SK-N-SH treated with all-trans-retinoic acid at 6 μM for 48 hours (cell line): Measurements from ENCODE around the gene MMEL1.

Experiments
- ATAC-seq: fragments of 200-7000 bp; cut with Tn5 transposase; 3 replicates; pipeline ENCODE4 v1.9.1; 2020; ENCODE audit warnings: mild to moderate bottlenecking, moderate library complexity
- ARNTL ChIP-seq: fragments of 450-650 bp; formaldehyde crosslinking; IDR thresholded peaks from 2 replicates; pipeline ENCODE4 v1.5.0; 2020; ENCODE audit warnings: low read depth, mild to moderate bottlenecking, moderate library complexity, borderline replicate concordance
- BACH2 ChIP-seq: fragments of 250-450 bp; sonication (Bioruptor Pico); IDR thresholded peaks from 2 replicates; pipeline ENCODE4 v1.9.0; 2021; ENCODE audit warnings: mild to moderate bottlenecking, borderline replicate concordance
- CSDC2 ChIP-seq: fragments of 250-450 bp; sonication (Bioruptor Pico); IDR thresholded peaks from 2 replicates; pipeline ENCODE4 v1.5.0; 2020; ENCODE audit warnings: mild to moderate bottlenecking, moderate library complexity
- ESRRG ChIP-seq: fragments of 250-450 bp; sonication (Bioruptor Pico); IDR thresholded peaks from 2 replicates; pipeline ENCODE4 v1.6.1; 2021; ENCODE audit warnings: mild to moderate bottlenecking
- GLIS3 ChIP-seq: fragments of 250-450 bp; sonication (Bioruptor Pico); IDR thresholded peaks from 2 replicates; pipeline ENCODE4 v1.5.0; 2020; ENCODE audit warnings: mild to moderate bottlenecking, moderate library complexity
- ISL1 ChIP-seq: fragments of 250-450 bp; sonication (Bioruptor Pico); IDR thresholded peaks from 2 replicates; pipeline ENCODE4 v2.1.2; 2022; ENCODE audit warnings: mild to moderate bottlenecking, moderate library complexity
- OSR1 ChIP-seq: fragments of 250-450 bp; sonication (Bioruptor Pico); IDR thresholded peaks from 2 replicates; pipeline ENCODE4 v1.8.0; 2022; ENCODE audit warnings: moderate library complexity, mild to moderate bottlenecking, inconsistent platforms
- PATZ1 ChIP-seq: fragments of 250-450 bp; sonication (Bioruptor Pico); IDR thresholded peaks from 2 replicates; pipeline ENCODE4 v1.8.0; 2020; ENCODE audit warnings: mild to moderate bottlenecking, moderate library complexity, borderline replicate concordance
- PPARA ChIP-seq: fragments of 250-450 bp; sonication (Bioruptor Pico); IDR thresholded peaks from 2 replicates; pipeline ENCODE4 v1.5.0; 2020; ENCODE audit warnings: mild to moderate bottlenecking, borderline replicate concordance
- SNAI2 ChIP-seq: fragments of 250-450 bp; sonication (Bioruptor Pico); IDR thresholded peaks from 2 replicates; pipeline ENCODE4 v1.5.0; 2020; ENCODE audit warnings: mild to moderate bottlenecking, moderate library complexity
- TCF4 ChIP-seq: fragments of 250-450 bp; sonication (Bioruptor Pico); IDR thresholded peaks from 2 replicates; pipeline ENCODE4 v1.8.0; 2021; ENCODE audit warnings: mild to moderate bottlenecking, moderate library complexity, borderline replicate concordance
- TOX ChIP-seq: fragments of 250-450 bp; sonication (Bioruptor Pico); IDR thresholded peaks from 2 replicates; pipeline ENCODE4 v1.8.0; 2021; ENCODE audit warnings: mild to moderate bottlenecking, moderate library complexity, borderline replicate concordance
- TSHZ2 ChIP-seq: fragments of 250-450 bp; sonication (Bioruptor Pico); IDR thresholded peaks from 2 replicates; pipeline ENCODE4 v1.5.0; 2020; ENCODE audit warnings: mild to moderate bottlenecking, moderate library complexity
- ZC3H10 ChIP-seq: fragments of 250-450 bp; sonication (Bioruptor Pico); IDR thresholded peaks from 2 replicates; pipeline ENCODE4 v1.5.1; 2021; ENCODE audit warnings: mild to moderate bottlenecking, moderate library complexity
- ZFP3 ChIP-seq: fragments of 250-450 bp; sonication (Bioruptor Pico); IDR thresholded peaks from 2 replicates; pipeline ENCODE4 v1.5.0; 2020; ENCODE audit warnings: mild to moderate bottlenecking, moderate library complexity
- ZFP30 ChIP-seq: fragments of 450-650 bp; formaldehyde crosslinking; IDR thresholded peaks from 2 replicates; pipeline ENCODE4 v1.5.0; 2022; ENCODE audit warnings: mild to moderate bottlenecking, moderate library complexity
- ZNF565 ChIP-seq: fragments of 450-650 bp; formaldehyde crosslinking; conservative IDR thresholded peaks from 2 replicates; pipeline ENCODE4 v1.5.0; 2020; ENCODE audit warnings: low read depth, mild to moderate bottlenecking, moderate library complexity
- ZNF70 ChIP-seq: fragments of 450-650 bp; formaldehyde crosslinking; IDR thresholded peaks from 2 replicates; pipeline ENCODE4 v1.5.0; 2020; ENCODE audit warnings: mild to moderate bottlenecking, moderate library complexity
- ZNF8 ChIP-seq: fragments of 450-650 bp; formaldehyde crosslinking; IDR thresholded peaks from 2 replicates; pipeline ENCODE4 v1.5.0; 2020; ENCODE audit warnings: mild to moderate bottlenecking, moderate library complexity
- TF ChIP-seq, protein P1 (sequence below): fragments of 250-450 bp; sonication (Bioruptor Pico); IDR thresholded peaks from 2 replicates; pipeline ENCODE4 v1.5.1; 2021; ENCODE audit warnings: mild to moderate bottlenecking, moderate library complexity
- TF ChIP-seq, protein P2 (sequence below): fragments of 250-450 bp; sonication (Bioruptor Pico); IDR thresholded peaks from 2 replicates; pipeline ENCODE4 v1.8.0; 2021; ENCODE audit warnings: low read depth, mild to moderate bottlenecking, moderate library complexity, borderline replicate concordance
- TF ChIP-seq, protein P3 (sequence below): fragments of 250-450 bp; sonication (Bioruptor Pico); IDR thresholded peaks from 2 replicates; pipeline ENCODE4 v1.5.1; 2020; ENCODE audit warnings: low read depth, mild to moderate bottlenecking, moderate library complexity

Gene MMEL1

GRCh38 chr1:2559509-2560298 is 73.1 kb downstream of the MMEL1 start:
- TF ChIP-seq ZC3H10 (CRISPR knock-in tag), result no peak
- TF ChIP-seq GLIS3 (CRISPR knock-in tag), result no peak
- no peak for TF ChIP-seq ZFP30 (CRISPR knock-in tag)
- TF ChIP-seq OSR1 (CRISPR knock-in tag), result no peak
- TF ChIP-seq, protein P1, sequence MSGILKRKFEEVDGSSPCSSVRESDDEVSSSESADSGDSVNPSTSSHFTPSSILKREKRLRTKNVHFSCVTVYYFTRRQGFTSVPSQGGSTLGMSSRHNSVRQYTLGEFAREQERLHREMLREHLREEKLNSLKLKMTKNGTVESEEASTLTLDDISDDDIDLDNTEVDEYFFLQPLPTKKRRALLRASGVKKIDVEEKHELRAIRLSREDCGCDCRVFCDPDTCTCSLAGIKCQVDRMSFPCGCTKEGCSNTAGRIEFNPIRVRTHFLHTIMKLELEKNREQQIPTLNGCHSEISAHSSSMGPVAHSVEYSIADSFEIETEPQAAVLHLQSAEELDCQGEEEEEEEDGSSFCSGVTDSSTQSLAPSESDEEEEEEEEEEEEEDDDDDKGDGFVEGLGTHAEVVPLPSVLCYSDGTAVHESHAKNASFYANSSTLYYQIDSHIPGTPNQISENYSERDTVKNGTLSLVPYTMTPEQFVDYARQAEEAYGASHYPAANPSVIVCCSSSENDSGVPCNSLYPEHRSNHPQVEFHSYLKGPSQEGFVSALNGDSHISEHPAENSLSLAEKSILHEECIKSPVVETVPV (CRISPR knock-in tag), result no peak
- no peak for TF ChIP-seq PATZ1
- TF ChIP-seq BACH2 (CRISPR knock-in tag), result no peak
- TF ChIP-seq ARNTL, result no peak
- TF ChIP-seq ZNF70 (CRISPR knock-in tag), result no peak
- no peak for TF ChIP-seq ESRRG (CRISPR knock-in tag)
- TF ChIP-seq ZFP3 (CRISPR knock-in tag), result no peak
- TF ChIP-seq ISL1, result no peak
- no peak for TF ChIP-seq CSDC2 (CRISPR knock-in tag)
- no peak for TF ChIP-seq TCF4 (CRISPR knock-in tag)
- no peak for TF ChIP-seq SNAI2 (CRISPR knock-in tag)
- TF ChIP-seq TSHZ2 (CRISPR knock-in tag), result no peak
- TF ChIP-seq TOX (CRISPR knock-in tag), result no peak
- TF ChIP-seq, protein P2, sequence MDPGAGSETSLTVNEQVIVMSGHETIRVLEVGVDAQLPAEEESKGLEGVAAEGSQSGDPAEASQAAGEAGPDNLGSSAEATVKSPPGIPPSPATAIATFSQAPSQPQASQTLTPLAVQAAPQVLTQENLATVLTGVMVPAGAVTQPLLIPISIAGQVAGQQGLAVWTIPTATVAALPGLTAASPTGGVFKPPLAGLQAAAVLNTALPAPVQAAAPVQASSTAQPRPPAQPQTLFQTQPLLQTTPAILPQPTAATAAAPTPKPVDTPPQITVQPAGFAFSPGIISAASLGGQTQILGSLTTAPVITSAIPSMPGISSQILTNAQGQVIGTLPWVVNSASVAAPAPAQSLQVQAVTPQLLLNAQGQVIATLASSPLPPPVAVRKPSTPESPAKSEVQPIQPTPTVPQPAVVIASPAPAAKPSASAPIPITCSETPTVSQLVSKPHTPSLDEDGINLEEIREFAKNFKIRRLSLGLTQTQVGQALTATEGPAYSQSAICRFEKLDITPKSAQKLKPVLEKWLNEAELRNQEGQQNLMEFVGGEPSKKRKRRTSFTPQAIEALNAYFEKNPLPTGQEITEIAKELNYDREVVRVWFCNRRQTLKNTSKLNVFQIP (CRISPR knock-in tag), result no peak
- TF ChIP-seq, all 23 proteins: peak for 0
- ATAC-seq, result no peak

- ATAC-seq, result no peak
- TF ChIP-seq, protein P2 (CRISPR knock-in tag), result no peak
- TF ChIP-seq, protein P1 (CRISPR knock-in tag), result no peak
- TF ChIP-seq TOX (CRISPR knock-in tag) (no peak), ZNF8 (no peak), ISL1 (no peak), ZNF70 (CRISPR knock-in tag) (no peak), SNAI2 (CRISPR knock-in tag) (no peak), ZNF565 (no peak), PPARA (CRISPR knock-in tag) (no peak), OSR1 (CRISPR knock-in tag) (no peak)
- TF ChIP-seq, protein P3, sequence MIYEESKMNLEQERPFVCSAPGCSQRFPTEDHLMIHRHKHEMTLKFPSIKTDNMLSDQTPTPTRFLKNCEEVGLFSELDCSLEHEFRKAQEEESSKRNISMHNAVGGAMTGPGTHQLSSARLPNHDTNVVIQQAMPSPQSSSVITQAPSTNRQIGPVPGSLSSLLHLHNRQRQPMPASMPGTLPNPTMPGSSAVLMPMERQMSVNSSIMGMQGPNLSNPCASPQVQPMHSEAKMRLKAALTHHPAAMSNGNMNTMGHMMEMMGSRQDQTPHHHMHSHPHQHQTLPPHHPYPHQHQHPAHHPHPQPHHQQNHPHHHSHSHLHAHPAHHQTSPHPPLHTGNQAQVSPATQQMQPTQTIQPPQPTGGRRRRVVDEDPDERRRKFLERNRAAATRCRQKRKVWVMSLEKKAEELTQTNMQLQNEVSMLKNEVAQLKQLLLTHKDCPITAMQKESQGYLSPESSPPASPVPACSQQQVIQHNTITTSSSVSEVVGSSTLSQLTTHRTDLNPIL (CRISPR knock-in tag), result no peak
- TF ChIP-seq, all 23 proteins: peak for 0
Measured at GRCh38 chr1:2558861-2559260, 74.0 kb downstream of the MMEL1 start.
